IMR-90 (cell line): Measurements from ENCODE around the gene TMUB1. TPM values are rescaled to one million over a fixed set of nuclear protein-coding genes. Genes with fewer than 3 reads are reported as not detected.

Source experiments
- ATAC-seq: fragments of 200-7000 bp; cut with Tn5 transposase; 2 replicates; pipeline ENCODE4 v1.9.1; 2020; ENCODE audit warnings: low read depth, mild to moderate bottlenecking, moderate library complexity
- BruUV-seq: library from RNA; stranded (reverse); fragments of 400-500 nt; replicated peaks from 2 replicates; lab custom pipeline; 2021; lab: Mats Ljungman, UMichigan
- CTCF ChIA-PET: fragments of 300-600 bp; formaldehyde crosslinking; extraction: SDS; loops from one replicate; lab custom pipeline; 2021; ENCODE audit warnings: antibody characterized with exemption; lab: Yijun Ruan, JAX
- POLR2A ChIA-PET: fragments of 300-600 bp; sonication (Branson Sonifier 250); formaldehyde crosslinking; loops from one replicate; lab custom pipeline; 2022; ENCODE audit warnings: antibody characterized with exemption; ENCODE audit not compliant: unreplicated experiment; lab: Charles Lee
- DNase-seq: peaks from one replicate; pipeline ENCODE4 v3.0.0; 2013
- H2AFZ ChIP-seq: replicated peaks from 2 replicates; pipeline ENCODE3; 2013; ENCODE audit warnings: low read length, mild to moderate bottlenecking; ENCODE audit not compliant: poor library complexity
- H2AK5ac ChIP-seq: 2 replicates; pipeline ENCODE4 v1.6.1; 2013; ENCODE audit warnings: low read depth, low read length, inconsistent platforms
- H2AK9ac ChIP-seq: replicated peaks from 2 replicates; pipeline ENCODE3; 2013; ENCODE audit warnings: mild to moderate bottlenecking, low read depth, low read length, moderate library complexity; ENCODE audit not compliant: poor library complexity
- H2BK120ac ChIP-seq: 2 replicates; pipeline ENCODE4 v1.6.1; 2013; ENCODE audit warnings: low read depth, low read length, inconsistent platforms
- H2BK15ac ChIP-seq: 3 replicates; pipeline ENCODE4 v1.6.1; 2013; ENCODE audit warnings: low read depth, low read length, inconsistent platforms
- H2BK20ac ChIP-seq: 2 replicates; pipeline ENCODE4 v1.6.1; 2013; ENCODE audit warnings: low read depth, mild to moderate bottlenecking, inconsistent platforms, low read length, moderate library complexity
- H2BK5ac ChIP-seq: 2 replicates; pipeline ENCODE4 v1.6.1; 2013; ENCODE audit warnings: mild to moderate bottlenecking, low read depth, low read length, inconsistent platforms; ENCODE audit not compliant: poor library complexity, severe bottlenecking
- H3K14ac ChIP-seq: replicated peaks from 2 replicates; pipeline ENCODE4 v1.6.1; 2013; ENCODE audit warnings: low read depth, low read length, inconsistent platforms
- H3K18ac ChIP-seq: 2 replicates; pipeline ENCODE4 v1.6.1; 2013; ENCODE audit warnings: low read depth, low read length, control low read depth
- H3K23ac ChIP-seq: 2 replicates; pipeline ENCODE4 v1.6.1; 2013; ENCODE audit warnings: low read depth, low read length, inconsistent platforms
- H3K27ac ChIP-seq: 2 replicates; pipeline ENCODE4 v1.5.1; 2013; ENCODE audit warnings: mild to moderate bottlenecking, control low read depth, low read length; ENCODE audit not compliant: insufficient read depth
- H3K27me3 ChIP-seq: 2 replicates; pipeline ENCODE4 v1.6.1; 2013; ENCODE audit warnings: low read length; ENCODE audit not compliant: control insufficient read depth, insufficient read depth
- H3K36me3 ChIP-seq: 2 replicates; pipeline ENCODE4 v1.6.1; 2013; ENCODE audit warnings: low read length, mixed read lengths; ENCODE audit not compliant: control insufficient read depth, insufficient read depth
- H3K4ac ChIP-seq: 2 replicates; pipeline ENCODE4 v1.6.1; 2013; ENCODE audit warnings: low read depth, low read length, inconsistent platforms
- H3K4me1 ChIP-seq: 2 replicates; pipeline ENCODE4 v1.6.1; 2013; ENCODE audit warnings: low read length, mixed read lengths; ENCODE audit not compliant: control insufficient read depth, insufficient read depth
- H3K4me2 ChIP-seq: 2 replicates; pipeline ENCODE4 v1.6.1; 2013; ENCODE audit warnings: low read depth, mild to moderate bottlenecking, control low read depth, low read length, moderate library complexity
- H3K4me3 ChIP-seq: 2 replicates; pipeline ENCODE4 v1.5.1; 2013; ENCODE audit warnings: low read depth, mild to moderate bottlenecking, control low read depth, low read length, moderate library complexity; ENCODE audit not compliant: insufficient read depth
- H3K56ac ChIP-seq: 2 replicates; pipeline ENCODE4 v1.6.1; 2013; ENCODE audit warnings: low read length, inconsistent platforms; ENCODE audit not compliant: insufficient read depth; ENCODE audit errors: extremely low read depth
- H3K79me1 ChIP-seq, 2 experiments: 2 replicates each; pipeline ENCODE4 v1.6.1; 2013; ENCODE audit warnings: low read length in 2 of 2, inconsistent platforms in 1 of 2, low read depth in 1 of 2
- H3K9ac ChIP-seq: 2 replicates; pipeline ENCODE4 v1.6.1; 2013; ENCODE audit warnings: low read depth, low read length, control low read depth
- H3K9me1 ChIP-seq: 2 replicates; pipeline ENCODE4 v1.6.1; 2013; ENCODE audit warnings: low read length, inconsistent platforms; ENCODE audit not compliant: insufficient read depth
- H3K9me3 ChIP-seq: 2 replicates; pipeline ENCODE4 v1.6.1; 2013; ENCODE audit warnings: low read length; ENCODE audit not compliant: control insufficient read depth, insufficient read depth
- H4K20me1 ChIP-seq: 2 replicates; pipeline ENCODE4 v1.6.1; 2013; ENCODE audit warnings: low read length, inconsistent platforms; ENCODE audit not compliant: insufficient read depth
- H4K5ac ChIP-seq: 2 replicates; pipeline ENCODE4 v1.6.1; 2013; ENCODE audit warnings: mild to moderate bottlenecking, low read depth, low read length, control low read depth
- H4K8ac ChIP-seq, 2 experiments: 2 replicates each; pipeline ENCODE4 v1.6.1; 2013; ENCODE audit warnings: low read depth in 2 of 2, low read length in 2 of 2, control low read depth in 1 of 2, inconsistent platforms in 1 of 2
- H4K91ac ChIP-seq: 2 replicates; pipeline ENCODE4 v1.6.1; 2013; ENCODE audit warnings: low read depth, low read length, inconsistent platforms; ENCODE audit not compliant: insufficient read depth
- MAZ ChIP-seq: IDR thresholded peaks from 2 replicates; pipeline ENCODE4 v1.6.1; 2012; ENCODE audit warnings: low read depth, mild to moderate bottlenecking, low read length, improper control_type of control experiment, moderate library complexity, borderline replicate concordance
- NFE2L2 ChIP-seq: fragments of 150-350 bp; IDR thresholded peaks from 2 replicates; pipeline ENCODE4 v1.6.1; 2016; ENCODE audit warnings: low read depth, mild to moderate bottlenecking, low read length
- RCOR1 ChIP-seq: IDR thresholded peaks from 2 replicates; pipeline ENCODE4 v1.6.1; 2012; ENCODE audit warnings: mild to moderate bottlenecking, low read length, improper control_type of control experiment; ENCODE audit not compliant: insufficient replicate concordance
- SMC3 ChIP-seq: fragments of 150-350 bp; IDR thresholded peaks from 2 replicates; pipeline ENCODE4 v1.6.1; 2016; ENCODE audit warnings: low read depth, mild to moderate bottlenecking, antibody characterized with exemption, low read length, moderate library complexity
- WGBS, 2 experiments: methylation state at CpG; one replicate each; pipeline versions ENCODE4 v1.1.5 to v1.1.7; 2013; ENCODE audit warnings: missing lambda C conversion rate in 2 of 2; ENCODE audit not compliant: insufficient read length in 1 of 2; ENCODE audit errors: extremely low coverage in 2 of 2; 5-methylcytosine and 5-hydroxymethylcytosine counted together
- dilution Hi-C: fragments of 300-500 bp; cut with HindIII; formaldehyde crosslinking; loops from one replicate; pipeline ENCODE4 v1.14.3; 2018; ENCODE audit warnings: low sequenced_read_pairs; ENCODE audit not compliant: unreplicated experiment
- in situ Hi-C: fragments of 300-500 bp; cut with MboI; formaldehyde crosslinking; loops from 3 replicates; pipeline ENCODE4 v1.14.3; 2019; ENCODE audit warnings: low sequenced_read_pairs, inconsistent platforms, mixed read lengths
- intact Hi-C: fragments of 100-400 bp; cut with micrococcal nuclease; formaldehyde crosslinking; loops from 2 replicates; pipeline ENCODE4 v1.10.0; 2022
- polyA plus RNA-seq, 3 experiments: library from polyadenylated mRNA; depleted of rRNA; stranded (reverse); fragments of >200 nt; gene quantifications; 2 replicates each; pipeline ENCODE4 v1.2.3, GENCODE V29; 2012; ENCODE audit warnings: low replicate concordance in 1 of 3
- total RNA-seq: library from RNA; depleted of rRNA; stranded (reverse); fragments of >200 nt; gene quantifications from 2 replicates; pipeline ENCODE4 v1.2.3, GENCODE V29; 2012
- TF ChIP-seq, protein P1 (sequence below): conservative IDR thresholded peaks from 2 replicates; pipeline ENCODE4 v1.5.1; 2012; ENCODE audit warnings: mild to moderate bottlenecking, low read depth, low read length, improper control_type of control experiment

The TMUB1 gene
- total and polyA plus RNA-seq, 2 of the 4 experiments (the other 2 are of a cell fraction), result 6.8 to 29.8 TPM

DNA sequence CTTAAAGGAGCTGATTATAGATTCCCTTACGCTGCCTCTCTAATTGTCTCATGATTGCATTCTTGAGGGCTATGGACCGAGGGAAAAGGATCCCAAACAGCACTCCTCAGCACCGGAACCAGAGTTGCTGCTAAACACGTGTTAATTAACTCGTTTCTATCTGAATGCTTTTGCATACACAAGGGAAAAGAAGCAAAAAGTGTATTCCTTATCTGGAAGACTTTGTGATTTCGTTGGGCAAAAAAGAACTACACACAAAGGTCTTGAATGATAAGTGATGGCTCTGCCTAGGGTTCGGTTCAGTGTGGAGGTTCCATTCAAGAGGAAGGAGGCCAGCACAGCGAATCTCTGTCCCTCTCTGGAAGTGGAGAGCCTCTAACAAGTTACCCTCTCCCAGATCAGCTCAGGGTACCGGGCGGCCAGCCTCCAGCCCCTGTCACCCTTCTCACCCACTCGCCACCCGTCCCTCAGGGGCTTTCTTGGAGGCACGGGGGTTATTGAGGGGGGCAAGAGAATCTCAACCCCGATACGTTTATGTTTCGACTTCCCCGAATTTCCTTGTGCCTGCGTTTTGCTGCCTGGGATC is 24.4 kb downstream of the TMUB1 start:
- Histone ChIP-seq H3K9me3 (no peaks in the 10 kb centered on the region), H3K56ac (peak overlapping the region; percentile 95), H3K18ac (peak overlapping the region; percentile 80), H3K9ac (peak overlapping the region; percentile 82), H3K14ac (peak overlapping the region; percentile 97), H3K27ac (peak overlapping the region; percentile 91), H2BK120ac (peak overlapping the region; percentile 84), H3K9me1 (peaks cover 12% of the 10 kb centered on the region; the same call in 1 of the 2 replicates), H3K4me3 (peak overlapping the region; percentile 52), H3K27me3 (no peaks in the 10 kb centered on the region), H2AFZ (peak overlapping the region; percentile 95), H2BK15ac (peak overlapping the region; percentile 69; the same call in 2 of the 3 replicates), H4K8ac (peak overlapping the region; percentile 94 to 100), H4K5ac (peak overlapping the region; percentile 80), H2AK9ac (peak overlapping the region; percentile 95), H4K20me1 (peaks cover 25% of the 10 kb centered on the region), H3K79me1 (peaks cover 20 to 60% of the 10 kb centered on the region in 2 experiments), H3K23ac (peak overlapping the region; percentile 91), H2BK5ac (peak overlapping the region; percentile 94), H3K4ac (peak overlapping the region; percentile 97), H2AK5ac (peak overlapping the region; percentile 95), H3K4me2 (peak overlapping the region; percentile 80), H3K4me1 (peaks cover 43% of the 10 kb centered on the region), H4K91ac (peak overlapping the region; percentile 98), H3K36me3 (no peaks in the 10 kb centered on the region; the same call in 1 of the 2 replicates), H2BK20ac (peak overlapping the region; percentile 18)
- no TSS peak for BruUV-seq
- in situ Hi-C loops (no loop called here), dilution Hi-C loops (no loop called here), intact Hi-C loops (loop anchor here (1.0 to 2.0 kb wide), 2 partner anchors 9 to 22 kb away; partner anchors contain the start of gene FASTK)
- ChIA-PET CTCF (no interaction called here), POLR2A (interaction anchor here (0.6 kb wide), 1 partner anchor 50 kb away, joined by 6 read pairs; no protein-coding TSS in a partner anchor)
- ATAC-seq, result no peak
- TF ChIP-seq, protein P1, sequence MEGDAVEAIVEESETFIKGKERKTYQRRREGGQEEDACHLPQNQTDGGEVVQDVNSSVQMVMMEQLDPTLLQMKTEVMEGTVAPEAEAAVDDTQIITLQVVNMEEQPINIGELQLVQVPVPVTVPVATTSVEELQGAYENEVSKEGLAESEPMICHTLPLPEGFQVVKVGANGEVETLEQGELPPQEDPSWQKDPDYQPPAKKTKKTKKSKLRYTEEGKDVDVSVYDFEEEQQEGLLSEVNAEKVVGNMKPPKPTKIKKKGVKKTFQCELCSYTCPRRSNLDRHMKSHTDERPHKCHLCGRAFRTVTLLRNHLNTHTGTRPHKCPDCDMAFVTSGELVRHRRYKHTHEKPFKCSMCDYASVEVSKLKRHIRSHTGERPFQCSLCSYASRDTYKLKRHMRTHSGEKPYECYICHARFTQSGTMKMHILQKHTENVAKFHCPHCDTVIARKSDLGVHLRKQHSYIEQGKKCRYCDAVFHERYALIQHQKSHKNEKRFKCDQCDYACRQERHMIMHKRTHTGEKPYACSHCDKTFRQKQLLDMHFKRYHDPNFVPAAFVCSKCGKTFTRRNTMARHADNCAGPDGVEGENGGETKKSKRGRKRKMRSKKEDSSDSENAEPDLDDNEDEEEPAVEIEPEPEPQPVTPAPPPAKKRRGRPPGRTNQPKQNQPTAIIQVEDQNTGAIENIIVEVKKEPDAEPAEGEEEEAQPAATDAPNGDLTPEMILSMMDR, result no peak
- TF ChIP-seq RCOR1 (no peak), SMC3 (no peak), NFE2L2 (no peak), MAZ (no peak)
- no peak for DNase-seq
- 50% methylated on average over 1 of the region's 18 CpGs; no CpG with 5 or more reads in 1 of the 2 experiments for WGBS, 2 experiments
